GM18499 (cell line): ENCODE results near the gene SLC7A6.

Experiments used
- ATAC-seq: cut with Tn5 transposase; IDR thresholded peaks from one replicate; pipeline ENCODE4 v1.9.1; 2021; ENCODE audit warnings: moderate number of reproducible peaks; ENCODE audit not compliant: insufficient read depth, unreplicated experiment

Gene SLC7A6

GRCh38 chr16:68252383-68252782, 11.9 kb upstream of the SLC7A6 start:
- ATAC-seq: no peak

- ATAC-seq: no peak
Measured at GRCh38 chr16:68253721-68254120, 10.6 kb upstream of the SLC7A6 start.

- ATAC-seq: no peak
Measured at GRCh38 chr16:68255712-68256111, 8.6 kb upstream of the SLC7A6 start.

- no peak for ATAC-seq
Measured at GRCh38 chr16:68257251-68257905, 6.9 kb upstream of the SLC7A6 start.

GRCh38 chr16:68257906-68258800, 6.2 kb upstream of the SLC7A6 start:
- no peak for ATAC-seq

- ATAC-seq: no peak
Measured at GRCh38 chr16:68259007-68259825, 5.1 kb upstream of the SLC7A6 start.

GRCh38 chr16:68263559-68264127, 683 bp upstream of the SLC7A6 start:
- ATAC-seq: no peak

- ATAC-seq: no peak
Measured at GRCh38 chr16:68265078-68265920, 973 bp downstream of the SLC7A6 start.

GRCh38 chr16:68267612-68268405, 3.5 kb downstream of the SLC7A6 start:
- ATAC-seq: no peak

- no peak for ATAC-seq
Measured at GRCh38 chr16:68269793-68270192, 5.5 kb downstream of the SLC7A6 start.

- no peak for ATAC-seq
Measured at GRCh38 chr16:68270353-68270752, 6.0 kb downstream of the SLC7A6 start.

- no peak for ATAC-seq
Measured at GRCh38 chr16:68272507-68273209, 8.3 kb downstream of the SLC7A6 start.

- no peak for ATAC-seq
Measured at GRCh38 chr16:68273459-68273858, 9.1 kb downstream of the SLC7A6 start.

- no peak for ATAC-seq
Measured at GRCh38 chr16:68273896-68274295, 9.6 kb downstream of the SLC7A6 start.

GRCh38 chr16:68274441-68274840, 10.1 kb downstream of the SLC7A6 start:
- ATAC-seq: no peak

- no peak for ATAC-seq
Measured at GRCh38 chr16:68275611-68276191, 11.4 kb downstream of the SLC7A6 start.

- no peak for ATAC-seq
Measured at GRCh38 chr16:68276223-68276622, 11.9 kb downstream of the SLC7A6 start.
